KOPT-K1 (cell line): ENCODE results near the gene BLOC1S5.

Source experiments
- H3K27ac ChIP-seq: fragments of 200-600 bp; sonication (generic); 2 replicates; pipeline ENCODE4 v1.5.1; 2016; ENCODE audit warnings: antibody characterized with exemption, mild to moderate bottlenecking, low read depth, low read length; ENCODE audit not compliant: poor library complexity, severe bottlenecking
- H3K36me3 ChIP-seq: fragments of 200-600 bp; sonication (generic); 2 replicates; pipeline ENCODE4 v1.5.1; 2017; ENCODE audit warnings: antibody characterized with exemption, mild to moderate bottlenecking, low read length, moderate library complexity; ENCODE audit not compliant: insufficient read depth
- H3K9me3 ChIP-seq: fragments of 200-600 bp; sonication (generic); 2 replicates; pipeline ENCODE4 v1.5.1; 2017; ENCODE audit warnings: antibody characterized with exemption, low read length, mild to moderate bottlenecking; ENCODE audit not compliant: insufficient read depth, poor library complexity, severe bottlenecking

BLOC1S5 gene

GRCh38 chr6:8063761-8064637 lies at the start of gene BLOC1S5:
Gene BLOC1S5 (minus strand): TSS chr6:8064389. CDS start chr6:8064376, 13 bp downstream.
- Histone ChIP-seq H3K36me3 (peaks cover 34% of the 10 kb centered on the region), H3K9me3 (no peaks in the 10 kb centered on the region), H3K27ac (peak within 1 kb of the TSS; percentile 85)

GRCh38 chr6:8113131-8113654 lies 49.0 kb upstream of the BLOC1S5 start:
- peaks cover 11% of the 10 kb centered on the region for H3K9me3 ChIP-seq
- H3K27ac ChIP-seq: no peak overlapping the region
- H3K36me3 ChIP-seq: no peaks in the 10 kb centered on the region

- Histone ChIP-seq H3K27ac (no peak overlapping the region), H3K36me3 (no peaks in the 10 kb centered on the region), H3K9me3 (peaks cover 7% of the 10 kb centered on the region)
These were observed 46.5 kb upstream of the BLOC1S5 start for GRCh38 chr6:8110725-8111124.

GRCh38 chr6:8110117-8110721 lies 46.0 kb upstream of the BLOC1S5 start:
- H3K27ac ChIP-seq: no peak overlapping the region
- H3K9me3 ChIP-seq: peaks cover 2% of the 10 kb centered on the region
- H3K36me3 ChIP-seq: no peaks in the 10 kb centered on the region

- Histone ChIP-seq H3K36me3 (no peaks in the 10 kb centered on the region), H3K9me3 (no peaks in the 10 kb centered on the region)
These were observed 44.8 kb upstream of the BLOC1S5 start for GRCh38 chr6:8108759-8109539.

GRCh38 chr6:8108031-8108660 lies 44.0 kb upstream of the BLOC1S5 start:
- H3K27ac ChIP-seq: no peak overlapping the region
- H3K36me3 ChIP-seq: no peaks in the 10 kb centered on the region
- no peaks in the 10 kb centered on the region for H3K9me3 ChIP-seq

More at GRCh38 chr6:8108759-8109539, 44.8 kb upstream of the BLOC1S5 start:
- H3K27ac ChIP-seq: no peak overlapping the region

- Histone ChIP-seq H3K36me3 (no peaks in the 10 kb centered on the region), H3K9me3 (no peaks in the 10 kb centered on the region), H3K27ac (no peak overlapping the region)
These were observed 41.6 kb upstream of the BLOC1S5 start for GRCh38 chr6:8105791-8106190.

GRCh38 chr6:8103726-8104125 lies 39.5 kb upstream of the BLOC1S5 start:
- Histone ChIP-seq H3K27ac (no peak overlapping the region), H3K36me3 (peaks cover 18% of the 10 kb centered on the region), H3K9me3 (no peaks in the 10 kb centered on the region)

GRCh38 chr6:8102122-8102958 lies 38.2 kb upstream of the BLOC1S5 start, which contains the start of gene EEF1E1:
Gene EEF1E1 (minus strand): TSS chr6:8102548. CDS start chr6:8102521, 27 bp downstream.
- H3K27ac ChIP-seq: peak within 1 kb of the TSS; percentile 68
- H3K36me3 ChIP-seq: peaks cover 29% of the 10 kb centered on the region
- no peaks in the 10 kb centered on the region for H3K9me3 ChIP-seq

GRCh38 chr6:8100159-8100854 lies 36.1 kb upstream of the BLOC1S5 start:
- Histone ChIP-seq H3K36me3 (peaks cover 50% of the 10 kb centered on the region), H3K27ac (no peak overlapping the region)

GRCh38 chr6:8090650-8091049 lies 26.5 kb upstream of the BLOC1S5 start:
- Histone ChIP-seq H3K9me3 (peaks cover 23% of the 10 kb centered on the region), H3K36me3 (peaks cover 100% of the 10 kb centered on the region), H3K27ac (no peak overlapping the region)

More at GRCh38 chr6:8100159-8100854, 36.1 kb upstream of the BLOC1S5 start:
- no peaks in the 10 kb centered on the region for H3K9me3 ChIP-seq

- Histone ChIP-seq H3K27ac (no peak overlapping the region), H3K36me3 (peaks cover 100% of the 10 kb centered on the region), H3K9me3 (peaks cover 23% of the 10 kb centered on the region)
These were observed 24.7 kb upstream of the BLOC1S5 start for GRCh38 chr6:8088886-8089285.
